D721Med (cell line): ENCODE results near the gene PHACTR3.

Experiments used
- DNase-seq: peaks from one replicate; pipeline ENCODE4 v3.0.0; 2011; ENCODE audit warnings: low spot score; ENCODE audit not compliant: insufficient read length
- FAIRE-seq: peaks from 2 replicates; lab custom pipeline; 2011; peaks lifted over from hg19 to GRCh38; lab: Jason Lieb, UNC
- CTCF ChIP-seq: IDR thresholded peaks from 2 replicates; pipeline ENCODE4 v1.5.1; 2012; ENCODE audit warnings: mild to moderate bottlenecking, control low read depth; ENCODE audit not compliant: insufficient read depth; ENCODE audit errors: missing control alignments

The PHACTR3 gene

GRCh38 chr20:59776059-59776603 is 171.8 kb downstream of the PHACTR3 start:
- TF ChIP-seq CTCF: no peak
- DNase-seq (no peak), FAIRE-seq (no peak)

GRCh38 chr20:59776626-59777330 is 172.4 kb downstream of the PHACTR3 start:
- DNase-seq (no peak), FAIRE-seq (no peak)
- TF ChIP-seq CTCF: no peak

- FAIRE-seq (no peak), DNase-seq (no peak)
- no peak for TF ChIP-seq CTCF
Measured at GRCh38 chr20:59777331-59777725, 173.0 kb downstream of the PHACTR3 start.

GRCh38 chr20:59777814-59778575 is 173.7 kb downstream of the PHACTR3 start:
- no peak for TF ChIP-seq CTCF
- DNase-seq (no peak), FAIRE-seq (no peak)

GRCh38 chr20:59778615-59779200 is 174.4 kb downstream of the PHACTR3 start:
- no peak for TF ChIP-seq CTCF
- no peak for DNase-seq
- no peak for FAIRE-seq

GRCh38 chr20:59779656-59780380 is 175.5 kb downstream of the PHACTR3 start:
- DNase-seq (no peak), FAIRE-seq (no peak)
- TF ChIP-seq CTCF: no peak
